HL-60 (cell line): ENCODE measurements around the gene TIPARP.

Experiments
- CTCF ChIP-seq: IDR thresholded peaks from one replicate; pipeline ENCODE4 v1.5.1; 2011; ENCODE audit warnings: low read length, control low read depth, inconsistent platforms; ENCODE audit not compliant: insufficient read depth
- GABPA ChIP-seq: IDR thresholded peaks from 2 replicates; pipeline ENCODE4 v1.6.1; 2012; ENCODE audit warnings: low read depth
- POLR2AphosphoS5 ChIP-seq: IDR thresholded peaks from 2 replicates; pipeline ENCODE4 v1.6.1; 2012; ENCODE audit warnings: low read depth
- SPI1 ChIP-seq: IDR thresholded peaks from 2 replicates; pipeline ENCODE4 v1.6.1; 2012; ENCODE audit warnings: low read depth, mild to moderate bottlenecking, borderline replicate concordance

GRCh38 chr3:156751461-156752025 is 77.2 kb downstream of the TIPARP start:
- no peak for TF ChIP-seq POLR2AphosphoS5
- no peak for TF ChIP-seq CTCF
- no peak for TF ChIP-seq SPI1
- TF ChIP-seq GABPA: no peak
